ENCODE measurements around the gene TFAP2D.

- TF ChIP-seq, protein P1, sequence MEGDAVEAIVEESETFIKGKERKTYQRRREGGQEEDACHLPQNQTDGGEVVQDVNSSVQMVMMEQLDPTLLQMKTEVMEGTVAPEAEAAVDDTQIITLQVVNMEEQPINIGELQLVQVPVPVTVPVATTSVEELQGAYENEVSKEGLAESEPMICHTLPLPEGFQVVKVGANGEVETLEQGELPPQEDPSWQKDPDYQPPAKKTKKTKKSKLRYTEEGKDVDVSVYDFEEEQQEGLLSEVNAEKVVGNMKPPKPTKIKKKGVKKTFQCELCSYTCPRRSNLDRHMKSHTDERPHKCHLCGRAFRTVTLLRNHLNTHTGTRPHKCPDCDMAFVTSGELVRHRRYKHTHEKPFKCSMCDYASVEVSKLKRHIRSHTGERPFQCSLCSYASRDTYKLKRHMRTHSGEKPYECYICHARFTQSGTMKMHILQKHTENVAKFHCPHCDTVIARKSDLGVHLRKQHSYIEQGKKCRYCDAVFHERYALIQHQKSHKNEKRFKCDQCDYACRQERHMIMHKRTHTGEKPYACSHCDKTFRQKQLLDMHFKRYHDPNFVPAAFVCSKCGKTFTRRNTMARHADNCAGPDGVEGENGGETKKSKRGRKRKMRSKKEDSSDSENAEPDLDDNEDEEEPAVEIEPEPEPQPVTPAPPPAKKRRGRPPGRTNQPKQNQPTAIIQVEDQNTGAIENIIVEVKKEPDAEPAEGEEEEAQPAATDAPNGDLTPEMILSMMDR (IDR thresholded peaks at IDR 0.05) = no peak
- TF ChIP-seq POLR2AphosphoS5 (IDR thresholded peaks at IDR 0.05) = no peak
Measured at GRCh38 chr6:50714487-50715379, 1.4 kb downstream of the TFAP2D start.
